Right ventricle myocardium superior (tissue), 1 donor: ENCODE measurements around the gene CDS1. TPM values are rescaled to one million over a fixed set of nuclear protein-coding genes. Genes with fewer than 3 reads are reported as not detected.
A peak's percentile ranks its signal among the peaks of the same experiment; 100 is the strongest.

Experiments
- ATAC-seq: fragments of 200-7000 bp; cut with Tn5 transposase; one replicate; pipeline ENCODE4 v1.9.1; 2020; ENCODE audit warnings: mild to moderate bottlenecking; ENCODE audit not compliant: poor library complexity
- DNase-seq: peaks from one replicate; pipeline ENCODE4 v3.0.0-alpha.2; 2020
- intact Hi-C: fragments of 100-400 bp; cut with DNase I; formaldehyde crosslinking; loops from one replicate; pipeline ENCODE4 v1.11.2; 2022
- total RNA-seq: library from RNA; stranded (reverse); fragmentation: NEBNext Ultra II Directional; extraction: Animal tissue kit (Norgen Biotek cat#: 25700); gene quantifications from one replicate; pipeline ENCODE4 v1.2.1, GENCODE V29; 2021
- donor health status: DM: no; HTN: yes; CAD: no; lungs with severe emphysema.

CDS1 gene
- total RNA-seq, 1 donor from 2014 or later: 0.19 TPM

DNA sequence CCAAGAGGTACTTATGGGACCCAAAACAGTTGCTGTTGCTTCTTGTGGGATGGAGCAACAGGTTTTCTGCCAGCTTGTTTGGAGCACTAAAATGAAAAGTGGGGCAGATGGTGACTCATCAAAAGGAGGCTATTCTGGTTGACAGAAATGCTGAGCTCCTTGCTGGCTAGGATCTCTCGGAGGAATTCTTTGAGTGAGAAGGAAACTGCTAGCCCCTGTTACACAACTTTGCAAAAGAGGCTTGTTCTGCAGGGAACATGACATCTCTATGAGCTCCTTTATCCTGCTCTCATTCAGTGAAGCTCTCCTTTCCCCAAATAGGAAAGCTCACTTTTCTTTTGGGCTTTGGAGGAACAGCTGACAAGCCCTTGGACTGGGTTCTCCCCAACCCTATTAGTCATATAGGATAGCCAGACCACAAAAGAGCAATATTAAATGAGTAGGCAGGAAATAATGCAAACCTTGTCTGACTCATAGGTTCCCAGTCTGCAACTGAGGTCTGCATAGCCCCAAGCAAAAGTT lies 108.3 kb downstream of the CDS1 start:
- intact Hi-C loops: no loop called here
- no peak for DNase-seq
- ATAC-seq: peak; percentile 71

GRCh38 chr4:84691800-84692199 lies 108.9 kb downstream of the CDS1 start:
- ATAC-seq (no peak), DNase-seq (no peak)
- intact Hi-C loops: no loop called here

DNA sequence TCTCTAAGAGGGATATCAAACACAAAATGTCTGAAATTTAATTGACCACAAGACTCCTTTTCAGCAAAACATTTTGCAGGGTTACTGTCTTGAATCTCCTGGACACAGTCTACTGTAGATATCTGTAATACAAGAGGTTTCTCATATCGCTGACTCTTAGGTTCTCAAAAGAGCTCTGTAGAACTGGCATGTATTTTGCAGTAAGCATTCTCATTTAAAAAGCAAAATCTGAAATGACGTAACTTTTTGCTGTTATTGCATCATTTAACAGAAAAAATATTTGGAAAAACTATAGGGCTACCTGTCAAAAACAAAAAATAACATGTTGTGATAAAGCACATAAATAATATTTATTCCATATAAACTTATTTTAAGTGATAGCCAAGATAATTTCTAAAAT lies 114.2 kb downstream of the CDS1 start:
- no peak for ATAC-seq
- DNase-seq: no peak
- intact Hi-C loops: no loop called here

DNA sequence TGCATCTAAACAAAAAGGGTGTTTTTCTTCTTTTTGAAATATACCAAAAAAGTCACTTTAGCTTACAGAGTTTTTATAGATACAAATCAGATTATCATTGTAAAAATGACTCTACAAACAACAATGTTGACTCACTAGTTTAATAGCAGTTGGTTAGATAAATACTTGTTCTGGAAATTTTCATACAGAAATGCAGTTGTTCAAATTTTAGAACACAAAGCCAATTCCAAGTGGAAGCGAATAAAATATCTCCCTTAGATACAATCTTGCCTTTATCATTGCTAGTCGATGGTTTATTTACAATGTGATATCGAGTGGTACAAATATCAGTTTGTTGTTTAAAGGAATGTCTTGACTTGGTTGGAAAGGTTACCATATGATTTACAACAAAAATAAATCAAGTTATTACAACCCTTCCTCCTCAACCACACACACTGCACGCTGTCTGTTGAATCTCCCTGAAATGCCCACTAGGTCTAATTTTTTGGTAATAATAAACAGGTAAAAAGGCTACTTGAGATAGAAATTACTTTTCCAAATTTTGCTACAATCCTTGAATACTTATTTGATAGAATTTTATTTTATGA lies 114.8 kb downstream of the CDS1 start:
- intact Hi-C loops: no loop called here
- DNase-seq: no peak
- ATAC-seq: no peak

- no peak for ATAC-seq
- intact Hi-C loops: no loop called here
Observed at GRCh38 chr4:84699001-84699671, 116.2 kb downstream of the CDS1 start.

More at GRCh38 chr4:84699001-84699671, 116.2 kb downstream of the CDS1 start:
- no peak for DNase-seq

Other genes starting within 250 kb of the CDS1 start
- gene NKX6-1, start 83.8 kb upstream of the CDS1 start, total RNA-seq: not detected